ENCODE data around the gene RAMP2. TPM values are rescaled to one million over a fixed set of nuclear protein-coding genes. Genes with fewer than 3 reads are reported as not detected.

RAMP2 gene, protein sequence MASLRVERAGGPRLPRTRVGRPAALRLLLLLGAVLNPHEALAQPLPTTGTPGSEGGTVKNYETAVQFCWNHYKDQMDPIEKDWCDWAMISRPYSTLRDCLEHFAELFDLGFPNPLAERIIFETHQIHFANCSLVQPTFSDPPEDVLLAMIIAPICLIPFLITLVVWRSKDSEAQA
- 10 to 100 TPM in 2 of 4 donors, 1 to 10 TPM in 1, not detected in 1; 4.7 to 23.3 (median 11.8) TPM for total RNA-seq

- 42% methylated on average over 3 of the region's 92 CpGs; no CpG with 5 or more reads in 1 of the 2 donors for WGBS, 2 donors
- Histone ChIP-seq H3K27me3 (peaks cover 0 to 38% (median 0%) of the 10 kb centered on the region in 4 donors), H3K9me3 (no peaks in the 10 kb centered on the region), H3K4me1 (peaks cover 13 to 38% (median 16%) of the 10 kb centered on the region in 3 donors), H3K27ac (peak within 1 kb of the TSS; percentile 50 to 82 (median 74)), H3K4me3 (peak within 1 kb of the TSS; percentile 39 to 79 (median 56)), H3K36me3 (no peaks in the 10 kb centered on the region)
- TF ChIP-seq, protein P1, sequence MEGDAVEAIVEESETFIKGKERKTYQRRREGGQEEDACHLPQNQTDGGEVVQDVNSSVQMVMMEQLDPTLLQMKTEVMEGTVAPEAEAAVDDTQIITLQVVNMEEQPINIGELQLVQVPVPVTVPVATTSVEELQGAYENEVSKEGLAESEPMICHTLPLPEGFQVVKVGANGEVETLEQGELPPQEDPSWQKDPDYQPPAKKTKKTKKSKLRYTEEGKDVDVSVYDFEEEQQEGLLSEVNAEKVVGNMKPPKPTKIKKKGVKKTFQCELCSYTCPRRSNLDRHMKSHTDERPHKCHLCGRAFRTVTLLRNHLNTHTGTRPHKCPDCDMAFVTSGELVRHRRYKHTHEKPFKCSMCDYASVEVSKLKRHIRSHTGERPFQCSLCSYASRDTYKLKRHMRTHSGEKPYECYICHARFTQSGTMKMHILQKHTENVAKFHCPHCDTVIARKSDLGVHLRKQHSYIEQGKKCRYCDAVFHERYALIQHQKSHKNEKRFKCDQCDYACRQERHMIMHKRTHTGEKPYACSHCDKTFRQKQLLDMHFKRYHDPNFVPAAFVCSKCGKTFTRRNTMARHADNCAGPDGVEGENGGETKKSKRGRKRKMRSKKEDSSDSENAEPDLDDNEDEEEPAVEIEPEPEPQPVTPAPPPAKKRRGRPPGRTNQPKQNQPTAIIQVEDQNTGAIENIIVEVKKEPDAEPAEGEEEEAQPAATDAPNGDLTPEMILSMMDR (IDR thresholded peaks at IDR 0.05): peak in 1 of 6 experiments; percentile 10
- TF ChIP-seq POLR2A (IDR thresholded peaks at IDR 0.05): no peak
- intact Hi-C loops (cut with DNase I): loop anchor here (5.0 kb wide), 1 partner anchor 39 kb away; no protein-coding TSS in a partner anchor
- no peak for DNase-seq
Observed at GRCh38 chr17:42760652-42761581, at the start of gene RAMP2. Gene RAMP2, plus strand, starts transcription at chr17:42761227. Its CDS starts 35 bp downstream, at chr17:42761262.

- Histone ChIP-seq H3K9me3 (no peaks in the 10 kb centered on the region), H3K36me3 (peaks cover 17 to 99% (median 57%) of the 10 kb centered on the region in 3 donors), H3K4me3 (no peak overlapping the region), H3K4me1 (no peaks in the 10 kb centered on the region), H3K27me3 (no peaks in the 10 kb centered on the region), H3K27ac (no peak overlapping the region)
- intact Hi-C loops (cut with DNase I): loop anchor here (5.0 kb wide), 1 partner anchor 41 kb away; the partner anchor contains the start of gene RAMP2
- WGBS, 2 donors: 9 to 10% methylated on average over 2 of the region's 2 CpGs
- no peak for TF ChIP-seq POLR2A (IDR thresholded peaks at IDR 0.05)
- TF ChIP-seq, protein P1 (IDR thresholded peaks at IDR 0.05): peak; percentile 59 to 76 (median 68)
- no peak for DNase-seq
Observed at GRCh38 chr17:42720996-42721583, 39.9 kb upstream of the RAMP2 start.

- no peak for DNase-seq
- intact Hi-C loops (cut with DNase I): loop anchor here (5.0 kb wide), 1 partner anchor 39 kb away; the partner anchor contains the start of gene RAMP2
- Histone ChIP-seq H3K36me3 (peaks cover 4 to 99% (median 59%) of the 10 kb centered on the region in 3 donors), H3K9me3 (no peaks in the 10 kb centered on the region), H3K4me1 (no peaks in the 10 kb centered on the region), H3K4me3 (no peak overlapping the region), H3K27me3 (no peaks in the 10 kb centered on the region), H3K27ac (no peak overlapping the region)
- no peak for TF ChIP-seq POLR2A (IDR thresholded peaks at IDR 0.05)
- TF ChIP-seq, protein P1 (IDR thresholded peaks at IDR 0.05): no peak
- WGBS, 2 donors: 76 to 93% methylated on average over 3 of the region's 3 CpGs
Observed at GRCh38 chr17:42723636-42724035, 37.4 kb upstream of the RAMP2 start.

DNA sequence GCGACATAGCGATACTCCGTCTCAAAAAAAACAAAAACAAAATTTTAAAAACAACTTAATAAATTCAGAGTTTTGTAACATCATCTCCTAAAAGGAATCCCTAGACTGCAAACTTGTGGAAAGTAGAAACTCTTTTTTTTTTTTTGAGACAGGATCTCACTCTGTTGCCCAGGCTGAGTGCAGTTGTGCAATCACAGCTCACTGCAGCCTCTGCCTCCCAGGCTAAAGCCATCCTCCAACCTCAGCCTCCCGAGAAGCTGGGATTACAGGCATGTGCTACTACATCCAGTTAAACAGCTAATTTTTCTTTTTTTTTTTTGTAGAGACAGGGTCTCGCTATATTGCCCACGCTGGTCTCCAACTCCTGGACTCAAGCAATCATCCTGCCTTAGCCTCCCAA lies 35.9 kb upstream of the RAMP2 start:
- Histone ChIP-seq H3K27me3 (no peaks in the 10 kb centered on the region), H3K4me1 (no peaks in the 10 kb centered on the region)
- 90 to 97% methylated on average over 6 of the region's 6 CpGs for WGBS, 2 donors

More for the DNA sequence above, 35.9 kb upstream of the RAMP2 start:
- Histone ChIP-seq H3K36me3 (peaks cover 0 to 99% (median 54%) of the 10 kb centered on the region in 3 donors), H3K4me3 (no peak overlapping the region), H3K9me3 (no peaks in the 10 kb centered on the region), H3K27ac (no peak overlapping the region)
- DNase-seq: no peak
- intact Hi-C loops (cut with DNase I): no loop called here
- TF ChIP-seq, protein P1 (IDR thresholded peaks at IDR 0.05): no peak
- no peak for TF ChIP-seq POLR2A (IDR thresholded peaks at IDR 0.05)

Measured in esophagus squamous epithelium (tissue), 5 donors.